DND-41 (cell line): ENCODE data around the gene CACNA1H.

Experiments used
- ATAC-seq: fragments of 200-7000 bp; cut with Tn5 transposase; 3 replicates; pipeline ENCODE4 v1.9.1; 2021; ENCODE audit warnings: low read depth; ENCODE audit not compliant: insufficient read depth
- DNase-seq: peaks from one replicate; pipeline ENCODE4 v3.0.0-alpha.2; 2020
- H2AFZ ChIP-seq: 2 replicates; pipeline ENCODE4 v1.6.0; 2012; ENCODE audit warnings: low read depth, low read length
- H3K27ac ChIP-seq: 2 replicates; pipeline ENCODE4 v1.5.1; 2012; ENCODE audit warnings: low read length, inconsistent platforms
- H3K27me3 ChIP-seq: fragments of 200-600 bp; sonication (generic); 2 replicates; pipeline ENCODE4 v1.6.0; 2012; ENCODE audit warnings: low read length, mild to moderate bottlenecking, inconsistent platforms; ENCODE audit not compliant: insufficient read depth, poor library complexity
- H3K36me3 ChIP-seq: 2 replicates; pipeline ENCODE4 v1.5.1; 2012; ENCODE audit warnings: low read length, inconsistent platforms; ENCODE audit not compliant: insufficient read depth
- H3K4me1 ChIP-seq: 2 replicates; pipeline ENCODE4 v1.5.1; 2012; ENCODE audit warnings: mild to moderate bottlenecking, low read length; ENCODE audit not compliant: insufficient read depth
- H3K4me2 ChIP-seq: 2 replicates; pipeline ENCODE4 v1.6.0; 2012; ENCODE audit warnings: mild to moderate bottlenecking, moderate library complexity, low read length, inconsistent platforms; ENCODE audit not compliant: insufficient read depth
- H3K4me3 ChIP-seq, 2 experiments: fragments of 200-600 bp in 1 of 2; shearing (Covaris generic) in 1 of 2; 2 replicates each; pipeline ENCODE4 v1.5.1; 2012 to 2016; ENCODE audit warnings: inconsistent platforms in 2 of 2, low read length in 2 of 2, mild to moderate bottlenecking in 2 of 2, low read depth in 1 of 2, moderate library complexity in 1 of 2
- H3K79me2 ChIP-seq: 2 replicates; pipeline ENCODE4 v1.6.0; 2012; ENCODE audit warnings: low read length, inconsistent platforms; ENCODE audit not compliant: insufficient read depth
- H3K9ac ChIP-seq: 2 replicates; pipeline ENCODE4 v1.6.0; 2012; ENCODE audit warnings: low read depth, mild to moderate bottlenecking, inconsistent platforms, low read length, moderate library complexity
- H3K9me3 ChIP-seq: 2 replicates; pipeline ENCODE4 v1.5.1; 2012; ENCODE audit warnings: low read length, moderate library complexity, mild to moderate bottlenecking, inconsistent platforms; ENCODE audit not compliant: insufficient read depth, severe bottlenecking
- H4K20me1 ChIP-seq: 2 replicates; pipeline ENCODE4 v1.6.0; 2012; ENCODE audit warnings: low read length; ENCODE audit not compliant: insufficient read depth
- CTCF ChIP-seq: IDR thresholded peaks from 2 replicates; pipeline ENCODE4 v1.5.1; 2012; ENCODE audit warnings: borderline replicate concordance, low read length, moderate library complexity, mild to moderate bottlenecking; ENCODE audit not compliant: poor library complexity, severe bottlenecking; ENCODE audit errors: extremely low read depth
- EZH2 ChIP-seq: IDR thresholded peaks from 3 replicates; pipeline ENCODE4 v1.6.1; 2012; ENCODE audit warnings: borderline replicate concordance, low read depth, mild to moderate bottlenecking, moderate library complexity, low read length, inconsistent platforms; ENCODE audit not compliant: severe bottlenecking

Gene CACNA1H

GRCh38 chr16:1154291-1154886 lies 1.5 kb downstream of the CACNA1H start:
- no peaks in the 10 kb centered on the region; the same call in 1 of the 2 replicates for H4K20me1 ChIP-seq
- no peaks in the 10 kb centered on the region for H3K4me1 ChIP-seq
- no peaks in the 10 kb centered on the region for H3K36me3 ChIP-seq
- no peak for DNase-seq
- no peak overlapping the region for H3K4me3 ChIP-seq
- no peaks in the 10 kb centered on the region for H3K79me2 ChIP-seq
- H3K4me2 ChIP-seq = no peak overlapping the region
- H3K27me3 ChIP-seq = no peaks in the 10 kb centered on the region
- no peaks in the 10 kb centered on the region for H3K9me3 ChIP-seq
- H3K27ac ChIP-seq = no peak overlapping the region
- TF ChIP-seq EZH2 = no peak
- no peak overlapping the region for H3K9ac ChIP-seq
- no peak for ATAC-seq
- no peak overlapping the region for H2AFZ ChIP-seq

- Histone ChIP-seq H2AFZ (no peak overlapping the region), H3K27ac (no peak overlapping the region), H3K4me2 (no peak overlapping the region), H3K27me3 (no peaks in the 10 kb centered on the region), H3K36me3 (no peaks in the 10 kb centered on the region), H3K79me2 (no peaks in the 10 kb centered on the region), H3K4me3 (no peak overlapping the region), H3K4me1 (no peaks in the 10 kb centered on the region), H3K9me3 (no peaks in the 10 kb centered on the region), H3K9ac (no peak overlapping the region), H4K20me1 (no peaks in the 10 kb centered on the region; the same call in 1 of the 2 replicates)
- DNase-seq = no peak
- no peak for ATAC-seq
- TF ChIP-seq CTCF = no peak
- no peak for TF ChIP-seq EZH2
These were observed 2.0 kb downstream of the CACNA1H start for GRCh38 chr16:1154887-1155331.

- Histone ChIP-seq H3K4me1 (no peaks in the 10 kb centered on the region), H3K9ac (no peak overlapping the region), H3K27me3 (no peaks in the 10 kb centered on the region), H3K4me2 (no peak overlapping the region), H2AFZ (no peak overlapping the region), H3K36me3 (no peaks in the 10 kb centered on the region), H4K20me1 (no peaks in the 10 kb centered on the region), H3K79me2 (no peaks in the 10 kb centered on the region), H3K9me3 (no peaks in the 10 kb centered on the region), H3K27ac (no peak overlapping the region), H3K4me3 (no peak overlapping the region)
- DNase-seq (no peak), ATAC-seq (no peak)
- TF ChIP-seq EZH2 (no peak), CTCF (no peak)
These were observed 2.6 kb downstream of the CACNA1H start for GRCh38 chr16:1155353-1156054.
